NCI-H345 (cell line): ENCODE data around the gene RPUSD3.
"Not testable (repeated sequence)": the region's sequence is repeated elsewhere in the genome, so short reads cannot be mapped to it uniquely, and the experiment has no call there.

Source experiments
- DNase-seq: peaks from one replicate; lab custom pipeline; 2025; lab: John Stamatoyannopoulos, UW

RPUSD3 gene

DNA sequence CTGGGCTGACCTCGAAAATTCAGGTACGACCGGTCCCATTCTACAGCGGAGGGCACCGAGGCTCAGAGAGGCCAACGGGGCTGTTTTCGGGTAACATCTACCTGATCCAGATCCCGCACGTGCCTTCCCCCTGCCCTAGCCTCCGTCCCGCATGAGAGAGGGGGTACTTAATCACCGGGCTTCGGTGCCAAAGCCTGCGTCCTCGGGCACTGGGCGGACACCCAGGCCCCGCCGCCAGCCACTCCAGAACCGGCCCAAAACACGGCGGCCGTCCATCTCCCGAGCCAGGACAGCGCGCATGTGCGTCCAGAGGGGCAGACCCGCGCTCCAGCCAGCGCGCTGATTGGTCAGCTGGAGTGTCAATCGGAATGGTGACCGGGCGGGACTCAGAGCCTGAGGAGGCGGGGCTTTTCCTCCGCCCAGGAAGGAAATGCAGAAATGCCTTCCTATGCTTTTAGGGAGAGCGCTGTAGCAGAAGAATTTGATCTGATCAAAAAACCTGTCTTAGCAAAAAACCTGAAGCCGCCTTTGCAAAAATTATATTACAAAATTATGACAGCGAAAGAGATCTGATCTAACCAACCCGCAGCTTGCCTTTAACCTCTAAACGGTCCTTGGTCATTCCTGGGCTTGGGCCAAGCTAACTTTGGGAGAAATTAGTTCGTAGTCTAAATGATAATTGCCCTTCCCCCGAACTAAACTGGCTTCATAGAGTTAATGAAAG lies at the start of gene RPUSD3:
RPUSD3 (minus strand) TSS at position 294 of the 724 bp plus-strand sequence; CDS start at position 276, 18 bp downstream.
- DNase-seq, result peak; percentile 91

GRCh38 chr3:9891072-9891622 lies 47.3 kb upstream of the RPUSD3 start:
- no peak for DNase-seq

DNA sequence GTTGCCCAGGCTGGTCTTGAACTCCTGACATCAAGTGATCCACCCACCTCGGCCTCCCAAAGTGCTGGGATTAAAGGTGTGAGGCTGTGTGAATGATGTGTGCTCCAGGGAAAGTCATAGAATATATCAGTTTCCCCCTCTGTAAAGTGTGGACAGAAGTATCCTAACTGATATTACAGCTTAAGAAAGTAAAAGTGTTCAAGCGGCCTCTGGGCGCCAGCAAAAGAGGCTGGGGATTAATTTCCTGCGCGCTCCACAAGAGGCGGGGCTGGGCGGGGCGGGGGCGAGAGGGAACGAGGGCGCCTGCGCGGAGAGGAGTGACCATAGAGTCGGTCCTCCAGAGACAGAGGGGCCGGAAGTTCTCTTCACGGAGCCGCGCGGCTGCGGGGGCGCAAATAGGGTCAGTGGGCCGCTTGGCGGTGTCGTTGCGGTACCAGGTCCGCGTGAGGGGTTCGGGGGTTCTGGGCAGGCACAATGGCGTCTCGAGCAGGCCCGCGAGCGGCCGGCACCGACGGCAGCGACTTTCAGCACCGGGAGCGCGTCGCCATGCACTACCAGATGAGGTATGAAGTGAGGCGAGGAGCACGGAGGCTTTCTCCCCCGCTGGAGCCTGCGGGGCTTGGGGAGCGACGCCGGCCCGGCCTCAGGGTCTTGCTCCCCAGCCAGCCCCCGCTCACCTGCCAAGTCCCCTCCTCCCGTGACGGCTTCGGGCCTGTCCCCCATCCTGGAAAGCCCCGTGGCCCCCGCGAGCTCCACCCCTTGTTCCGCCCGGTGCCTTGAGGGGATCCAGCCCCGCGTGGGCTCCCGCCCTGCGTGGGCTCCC lies 46.7 kb upstream of the RPUSD3 start, which contains the start of gene JAGN1:
JAGN1 (plus strand) TSS at position 362 of the 823 bp plus-strand sequence; CDS start at position 475, 113 bp downstream.
- peak; percentile 80 for DNase-seq

- no peak for DNase-seq
These were observed 45.6 kb upstream of the RPUSD3 start for GRCh38 chr3:9889405-9889804.

DNA sequence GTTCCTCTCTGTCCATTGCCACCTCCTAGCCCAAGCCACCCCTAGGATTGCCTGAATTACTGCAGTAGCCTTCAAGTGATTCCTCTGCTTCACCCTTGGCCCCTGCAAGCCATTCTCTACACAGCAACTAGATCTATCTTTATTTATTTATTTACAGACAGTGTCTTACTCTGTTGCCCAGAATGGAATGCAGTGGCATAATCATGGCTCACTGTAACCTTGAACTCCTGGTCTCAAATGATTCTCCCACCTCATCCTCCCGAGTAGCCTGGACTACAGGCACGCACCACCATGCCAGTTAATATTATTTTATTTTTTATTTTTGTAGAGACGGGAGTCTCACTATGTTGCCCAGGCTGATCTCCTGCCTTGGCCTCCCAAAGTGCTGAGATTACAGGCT lies 44.7 kb upstream of the RPUSD3 start:
- DNase-seq, result no peak

DNA sequence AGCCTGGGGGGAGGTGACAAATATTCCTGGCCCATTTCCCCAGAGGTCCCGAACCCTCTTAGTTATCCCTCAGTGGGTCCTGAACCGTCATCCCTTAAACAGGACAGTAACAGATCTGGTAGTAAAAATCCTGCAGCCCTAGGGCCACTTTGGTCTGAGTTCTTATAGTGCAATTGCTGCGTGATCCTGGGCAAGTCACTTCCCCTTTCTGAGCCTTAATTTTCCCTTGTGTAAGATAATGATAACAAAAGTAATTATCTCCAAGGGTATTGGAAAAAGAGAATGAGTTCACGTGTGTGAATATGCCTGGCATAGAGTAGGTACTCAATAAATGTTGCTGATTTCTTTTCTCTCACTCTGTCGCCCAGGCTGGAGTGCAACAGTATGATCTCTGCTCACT lies 43.7 kb upstream of the RPUSD3 start:
- DNase-seq, result no peak

GRCh38 chr3:9886328-9886727 lies 42.5 kb upstream of the RPUSD3 start:
- no peak for DNase-seq

DNA sequence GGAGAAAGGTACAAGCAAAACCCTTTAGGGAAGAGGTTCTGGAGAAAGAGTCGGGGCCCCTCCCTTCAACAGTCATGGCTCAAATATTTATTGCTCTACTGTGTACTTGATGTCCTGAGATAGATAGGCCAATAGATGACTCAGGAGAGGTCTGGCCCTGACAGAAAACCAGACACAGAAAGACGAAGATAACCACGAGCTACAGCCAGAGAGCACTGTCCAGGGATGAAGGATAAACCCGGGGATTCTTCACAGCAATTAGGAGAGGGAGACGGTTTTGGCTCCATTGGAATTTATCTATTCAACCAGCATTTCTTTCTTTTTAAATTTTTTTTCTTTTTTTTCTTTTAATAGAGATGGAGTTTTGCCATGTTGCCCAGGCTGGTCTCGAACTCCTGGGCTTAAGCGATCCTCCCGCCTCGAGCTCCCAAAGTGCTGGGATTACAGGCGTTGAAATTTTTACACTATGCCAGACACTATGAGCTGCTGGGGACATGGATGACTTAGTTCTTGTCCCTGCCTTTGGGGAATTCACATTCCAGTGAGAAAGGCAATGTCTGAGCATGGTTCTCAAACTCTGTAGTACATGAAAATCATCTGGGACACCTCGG lies 40.9 kb upstream of the RPUSD3 start:
- DNase-seq, result no peak

- DNase-seq, result no peak
These were observed 40.1 kb upstream of the RPUSD3 start for GRCh38 chr3:9883706-9884554.

- DNase-seq, result no peak
These were observed 37.6 kb upstream of the RPUSD3 start for GRCh38 chr3:9881441-9881840.

GRCh38 chr3:9879830-9880549 lies 36.2 kb upstream of the RPUSD3 start, which contains the start of gene CIDEC:
Gene CIDEC, minus strand, starts transcription at chr3:9880253. Its CDS starts 1,767 bp downstream, at chr3:9878486.
- DNase-seq, result no peak

DNA sequence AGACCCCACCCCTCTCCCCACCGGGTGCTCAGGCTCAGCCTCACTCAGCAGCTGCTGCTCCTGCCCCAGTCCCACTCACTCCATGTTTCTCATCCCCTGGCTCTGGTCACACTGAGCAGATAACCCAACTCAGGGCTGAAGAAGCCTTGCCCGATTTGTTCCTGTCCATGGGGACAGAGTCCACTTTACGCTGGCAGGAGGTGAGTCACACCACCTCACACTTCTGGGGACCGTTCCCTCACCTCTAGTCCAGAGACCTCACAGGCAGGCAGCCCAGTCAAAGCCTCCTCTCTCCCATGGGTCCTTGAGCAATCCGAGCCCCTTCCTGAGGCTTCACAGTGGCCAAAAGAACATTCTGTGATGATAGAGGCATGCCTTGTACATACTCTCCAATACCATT lies 34.9 kb upstream of the RPUSD3 start:
- no peak for DNase-seq

- DNase-seq, result no peak
These were observed 33.2 kb upstream of the RPUSD3 start for GRCh38 chr3:9876991-9877390.

- DNase-seq, result not testable (repeated sequence)
These were observed 32.4 kb upstream of the RPUSD3 start for GRCh38 chr3:9876255-9876654.

DNA sequence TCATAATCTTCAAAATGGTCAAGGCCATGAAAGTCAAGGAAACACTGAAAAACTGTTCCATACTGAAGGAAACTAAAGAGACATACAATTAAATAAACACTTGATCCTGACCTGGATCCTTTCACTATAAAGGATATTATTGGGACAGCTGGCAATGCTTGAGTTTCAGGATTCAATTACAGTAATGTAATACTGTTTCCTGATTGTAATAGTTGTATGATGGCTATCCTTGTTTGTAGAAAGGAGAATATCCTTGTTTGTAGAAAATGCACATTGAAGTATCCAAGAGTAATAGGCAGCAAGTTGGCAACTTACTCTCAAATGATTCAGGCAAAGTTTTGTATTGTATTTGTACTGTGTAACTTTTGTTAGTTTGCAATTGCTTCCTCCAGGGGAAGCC lies 31.6 kb upstream of the RPUSD3 start:
- no peak for DNase-seq

- not testable (repeated sequence) for DNase-seq
These were observed 28.3 kb upstream of the RPUSD3 start for GRCh38 chr3:9872067-9872466.

- no peak for DNase-seq
These were observed 27.2 kb upstream of the RPUSD3 start for GRCh38 chr3:9870978-9871377.

- no peak for DNase-seq
These were observed 26.1 kb upstream of the RPUSD3 start for GRCh38 chr3:9869955-9870354.

DNA sequence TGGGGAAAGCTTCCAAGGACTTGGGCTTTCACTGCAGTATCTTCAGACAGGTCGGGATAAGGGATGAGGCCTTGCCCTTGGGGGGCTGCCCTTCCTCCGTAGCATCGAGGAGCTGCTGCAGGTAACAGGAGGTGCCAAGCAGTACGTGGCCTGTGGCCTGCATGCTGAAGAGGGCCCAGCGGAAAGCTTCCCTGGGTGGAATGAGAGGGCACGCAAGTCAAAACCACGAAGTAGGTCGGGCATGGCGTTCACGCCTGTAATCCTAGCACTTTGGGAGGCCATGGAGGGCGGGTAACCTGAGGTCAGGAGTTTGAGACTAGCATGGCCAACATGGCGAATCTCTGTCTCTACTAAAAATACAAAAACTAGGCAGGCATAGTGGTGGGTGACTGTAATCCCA lies 23.3 kb upstream of the RPUSD3 start:
- no peak for DNase-seq

DNA sequence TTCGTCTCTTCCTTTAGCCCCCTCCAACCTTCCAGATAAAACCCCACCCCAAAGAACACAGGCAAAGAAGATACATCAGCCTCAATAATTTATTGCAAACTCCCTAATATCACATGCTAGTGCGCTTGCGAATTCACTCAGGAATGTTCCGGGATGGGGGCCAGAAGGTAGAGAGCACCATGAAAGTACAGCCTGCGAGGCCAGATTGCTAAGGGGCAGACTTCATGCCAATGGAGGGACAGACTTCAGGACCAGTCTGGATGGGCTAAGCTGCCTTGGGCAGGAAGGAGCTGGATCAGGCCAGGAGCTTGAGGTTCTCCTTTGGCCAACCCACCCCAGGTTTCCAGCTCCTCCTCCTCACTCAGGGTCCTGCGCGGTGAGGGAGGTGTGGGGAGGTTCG lies 22.8 kb upstream of the RPUSD3 start:
- no peak for DNase-seq
